K562 (cell line): ENCODE measurements around the gene SLC16A13. TPM values are rescaled to one million over a fixed set of nuclear protein-coding genes. Genes with fewer than 3 reads are reported as not detected.

Experiments
- ATAC-seq: fragments of 200-7000 bp; cut with Tn5 transposase; 3 replicates; pipeline ENCODE4 v1.9.1; 2020; ENCODE audit warnings: moderate library complexity
- BruUV-seq: library from RNA; stranded (reverse); fragments of 400-500 nt; replicated peaks from 2 replicates; lab custom pipeline; 2021; lab: Mats Ljungman, UMichigan
- CTCF ChIA-PET: fragments of 300-600 bp; formaldehyde crosslinking; extraction: SDS; loops from one replicate; lab custom pipeline; 2021; ENCODE audit warnings: low intra/inter-chr PET ratio; lab: Yijun Ruan, JAX
- POLR2A ChIA-PET: fragments of 300-600, 350-650 bp; sonication (Branson Sonifier 250); formaldehyde crosslinking; extraction: SDS; loops from one replicate; lab custom pipeline; 2021; ENCODE audit warnings: antibody characterized with exemption, inconsistent platforms; lab: Yijun Ruan, JAX
- DNase-seq, 4 experiments: peaks; one replicate each; pipeline versions ENCODE4 v3.0.0 to v3.0.0-alpha.2; 2011 to 2018; ENCODE audit warnings: low spot score in 3 of 4, mixed read lengths in 3 of 4; ENCODE audit errors: extremely low read depth in 1 of 4
- FAIRE-seq: peaks from 2 replicates; lab custom pipeline; 2011; peaks lifted over from hg19 to GRCh38; lab: Jason Lieb, UNC
- H2AFZ ChIP-seq: 2 replicates; pipeline ENCODE4 v1.6.0; 2011; ENCODE audit warnings: low read depth, low read length, control low read depth, inconsistent platforms
- H3K27ac ChIP-seq: fragments of 200-600 bp; 3 replicates; pipeline ENCODE4 v1.8.0; 2011; ENCODE audit warnings: low read depth, mild to moderate bottlenecking, control low read depth, inconsistent platforms, low read length, moderate library complexity, mixed read lengths; ENCODE audit errors: extremely low read depth
- H3K27me3 ChIP-seq, 2 experiments: fragments of 300-600 bp in 1 of 2; 2 replicates in 1 of 2; 3 replicates in 1 of 2; pipeline versions ENCODE4 v1.6.0 to v1.8.0; 2011; ENCODE audit warnings: inconsistent platforms in 2 of 2, low read length in 2 of 2, mild to moderate bottlenecking in 1 of 2, mixed read lengths in 1 of 2, moderate library complexity in 1 of 2; ENCODE audit not compliant: control insufficient read depth in 2 of 2, insufficient read depth in 2 of 2
- H3K36me3 ChIP-seq: fragments of 300-600 bp; 3 replicates; pipeline ENCODE4 v1.8.0; 2011; ENCODE audit warnings: mild to moderate bottlenecking, low read length, inconsistent platforms; ENCODE audit not compliant: control insufficient read depth, insufficient read depth
- H3K4me1 ChIP-seq, 2 experiments: fragments of 200-600 bp in 1 of 2; replicated peaks in 1 of 2; 2 replicates in 1 of 2; 3 replicates in 1 of 2; pipeline versions ENCODE4 v1.5.1 to v1.8.0; 2011; ENCODE audit warnings: inconsistent platforms in 2 of 2, low read length in 2 of 2, mild to moderate bottlenecking in 1 of 2, mixed read lengths in 1 of 2, moderate library complexity in 1 of 2; ENCODE audit not compliant: control insufficient read depth in 2 of 2, insufficient read depth in 2 of 2
- H3K4me2 ChIP-seq: 2 replicates; pipeline ENCODE4 v1.6.1; 2011; ENCODE audit warnings: low read length, control low read depth, inconsistent platforms, mixed read lengths; ENCODE audit not compliant: insufficient read depth
- H3K4me3 ChIP-seq: fragments of 200-600 bp; sonication (generic), shearing (Covaris generic); 2 replicates; pipeline ENCODE4 v1.5.1; 2016; ENCODE audit warnings: control low read depth, inconsistent platforms
- H3K79me2 ChIP-seq: fragments of 200-600 bp; 3 replicates; pipeline ENCODE4 v1.8.0; 2011; ENCODE audit warnings: low read length, inconsistent platforms; ENCODE audit not compliant: control insufficient read depth, insufficient read depth
- H3K9ac ChIP-seq, 2 experiments: 2 replicates each; pipeline versions ENCODE4 v1.6.0 to v1.6.1; 2011; ENCODE audit warnings: low read depth in 2 of 2, low read length in 2 of 2, control low read depth in 1 of 2, inconsistent platforms in 1 of 2, mild to moderate bottlenecking in 1 of 2, mixed read lengths in 1 of 2; ENCODE audit not compliant: insufficient read depth in 1 of 2
- H3K9me1 ChIP-seq: one replicate; pipeline ENCODE4 v1.6.0; 2011; ENCODE audit warnings: inconsistent platforms, mild to moderate bottlenecking, low read length, moderate library complexity; ENCODE audit not compliant: control insufficient read depth, insufficient read depth
- H3K9me3 ChIP-seq: replicated peaks from 2 replicates; pipeline ENCODE4 v1.5.1; 2011; ENCODE audit warnings: low read depth, low read length, inconsistent platforms; ENCODE audit not compliant: control insufficient read depth, insufficient read depth
- H4K20me1 ChIP-seq: replicated peaks from 2 replicates; pipeline ENCODE4 v1.6.1; 2011; ENCODE audit warnings: low read length, inconsistent platforms, mixed read lengths; ENCODE audit not compliant: control insufficient read depth, insufficient read depth
- ATF6 ChIP-seq: sonication (generic); formaldehyde crosslinking; IDR thresholded peaks from 2 replicates; pipeline ENCODE4 v1.4.0; 2020; ENCODE audit warnings: mild to moderate bottlenecking, missing genetic modification reagents
- ATF7 ChIP-seq: fragments of 450-650 bp; IDR thresholded peaks from 2 replicates; pipeline ENCODE4 v1.7.1; 2014; ENCODE audit warnings: mild to moderate bottlenecking, moderate library complexity
- CCNT2 ChIP-seq: IDR thresholded peaks from 2 replicates; pipeline ENCODE4 v1.6.1; 2011; ENCODE audit warnings: borderline replicate concordance, low read depth, mild to moderate bottlenecking, moderate library complexity, mixed read lengths, low read length; ENCODE audit not compliant: insufficient read length; ENCODE audit errors: extremely low read depth
- NRF1 ChIP-seq, 2 experiments: fragments of 450-650 bp; IDR thresholded peaks in 1 of 2; conservative IDR thresholded peaks in 1 of 2; 2 replicates each; pipeline ENCODE4 v1.6.1; 2014; ENCODE audit warnings: mild to moderate bottlenecking in 2 of 2
- PHF21A ChIP-seq: fragments of 450-650 bp; IDR thresholded peaks from 2 replicates; pipeline ENCODE4 v1.6.1; 2017; ENCODE audit warnings: low read depth, borderline replicate concordance
- RBFOX2 ChIP-seq: fragments of 200-400 bp; formaldehyde crosslinking; IDR thresholded peaks from 2 replicates; pipeline ENCODE4 v1.6.1; 2017; ENCODE audit warnings: low read depth, mild to moderate bottlenecking, low read length, moderate library complexity
- SMC3 ChIP-seq: conservative IDR thresholded peaks from 2 replicates; pipeline ENCODE4 v1.6.1; 2011; ENCODE audit warnings: low read depth, low read length, improper control_type of control experiment; ENCODE audit not compliant: insufficient read depth
- ZNF431 ChIP-seq: sonication (generic); formaldehyde crosslinking; IDR thresholded peaks from 2 replicates; pipeline ENCODE4 v1.8.0; 2022; ENCODE audit warnings: mild to moderate bottlenecking, missing genetic modification reagents
- ZNF436 ChIP-seq: fragments of 250-450, 450-650 bp; sonication (Bioruptor Pico); formaldehyde crosslinking; IDR thresholded peaks from 2 replicates; pipeline ENCODE4 v1.7.0; 2020; ENCODE audit warnings: mild to moderate bottlenecking
- WGBS: fragments of 100-300 bp; shearing (Covaris generic); methylation state at CpG from one replicate; pipeline ENCODE4 v1.1.6; 2016; ENCODE audit warnings: low coverage, mixed read lengths; ENCODE audit not compliant: insufficient coverage; ENCODE audit errors: missing lambda C conversion rate; 5-methylcytosine and 5-hydroxymethylcytosine counted together
- in situ Hi-C: fragments of 300-500 bp; cut with MboI; formaldehyde crosslinking; loops from 4 replicates; pipeline ENCODE4 v1.15.0; 2018; ENCODE audit warnings: inconsistent platforms, mixed read lengths
- intact Hi-C: fragments of 100-400 bp; cut with micrococcal nuclease; formaldehyde crosslinking; loops from 2 replicates; pipeline ENCODE4 v1.14.2; 2022
- polyA plus RNA-seq, 8 experiments: library from polyadenylated mRNA; depleted of rRNA in 4 of 8; stranded (reverse) in 5 of 8; unstranded in 3 of 8; fragments of >200 nt; fragmentation: Nextera tagmentation in 2 of 8; fragmentation: Illumina TruSeq in 1 of 8; extraction: Ambion mirVana in 2 of 8; extraction: Trizol in 1 of 8; gene quantifications; 2 replicates each; pipeline versions ENCODE4 v1.2.1 to v1.2.3, GENCODE V29; 2011 to 2014; ENCODE audit warnings: inconsistent platforms in 1 of 8, missing spikeins in 1 of 8
- total RNA-seq, 7 experiments: library from RNA; depleted of rRNA in 6 of 7; stranded (reverse); fragments of >200 nt in 6 of 7; fragmentation: Illumina TruSeq in 2 of 7; extraction: Trizol in 2 of 7; gene quantifications; 2 replicates each; pipeline versions ENCODE4 v1.2.1 to v1.2.3, GENCODE V29; 2011 to 2021; ENCODE audit warnings: low replicate concordance in 1 of 7
- TF ChIP-seq, protein P1 (sequence below), 2 experiments: fragments of 450-650 bp; conservative IDR thresholded peaks; 2 replicates each; pipeline ENCODE4 v1.6.1; 2017; ENCODE audit warnings: mild to moderate bottlenecking in 2 of 2, moderate library complexity in 2 of 2
- TF ChIP-seq, protein P2 (sequence below), 3 experiments: fragments of 200-800 bp in 1 of 3; fragments of 250-450 bp in 1 of 3; fragments of 450-650 bp in 1 of 3; sonication (Bioruptor Pico) in 1 of 3; sonication (Bioruptor generic) in 1 of 3; formaldehyde crosslinking in 1 of 3; IDR thresholded peaks; 2 replicates each; pipeline versions ENCODE4 v1.6.1 to v1.8.0; 2016 to 2022; ENCODE audit warnings: mild to moderate bottlenecking in 2 of 3, missing genetic modification characterization in 2 of 3, missing compliant biosample characterization in 1 of 3, moderate library complexity in 1 of 3

The SLC16A13 gene
- total and polyA plus RNA-seq, 9 of the 15 experiments (the other 6 are each of a cell fraction or from before 2014, with no cell fraction given) = 0.04 to 5.6 (median 0.87) TPM

GRCh38 chr17:7023576-7024401, 12.0 kb upstream of the SLC16A13 start:
- TSS peak; percentile 79 for BruUV-seq
- in situ Hi-C loops = no loop called here
- peaks cover 10% of the 10 kb centered on the region; the same call in 2 of the 3 replicates for H3K36me3 ChIP-seq
- TF ChIP-seq SMC3 = no peak
- peak; percentile 38; the same call in 1 of the 2 replicates for TF ChIP-seq ATF6 (CRISPR knock-in tag)
- TF ChIP-seq RBFOX2 = peak; percentile 52
- TF ChIP-seq, protein P1, sequence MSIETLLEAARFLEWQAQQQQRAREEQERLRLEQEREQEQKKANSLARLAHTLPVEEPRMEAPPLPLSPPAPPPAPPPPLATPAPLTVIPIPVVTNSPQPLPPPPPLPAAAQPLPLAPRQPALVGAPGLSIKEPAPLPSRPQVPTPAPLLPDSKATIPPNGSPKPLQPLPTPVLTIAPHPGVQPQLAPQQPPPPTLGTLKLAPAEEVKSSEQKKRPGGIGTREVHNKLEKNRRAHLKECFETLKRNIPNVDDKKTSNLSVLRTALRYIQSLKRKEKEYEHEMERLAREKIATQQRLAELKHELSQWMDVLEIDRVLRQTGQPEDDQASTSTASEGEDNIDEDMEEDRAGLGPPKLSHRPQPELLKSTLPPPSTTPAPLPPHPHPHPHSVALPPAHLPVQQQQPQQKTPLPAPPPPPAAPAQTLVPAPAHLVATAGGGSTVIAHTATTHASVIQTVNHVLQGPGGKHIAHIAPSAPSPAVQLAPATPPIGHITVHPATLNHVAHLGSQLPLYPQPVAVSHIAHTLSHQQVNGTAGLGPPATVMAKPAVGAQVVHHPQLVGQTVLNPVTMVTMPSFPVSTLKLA (conservative IDR thresholded peaks at IDR 0.05) = peak; percentile 51 to 74; a peak in 3 of 4 replicates
- TF ChIP-seq ATF7 = peak; percentile 69; the same call in 1 of the 2 replicates
- no peak for TF ChIP-seq PHF21A
- TF ChIP-seq, protein P2, sequence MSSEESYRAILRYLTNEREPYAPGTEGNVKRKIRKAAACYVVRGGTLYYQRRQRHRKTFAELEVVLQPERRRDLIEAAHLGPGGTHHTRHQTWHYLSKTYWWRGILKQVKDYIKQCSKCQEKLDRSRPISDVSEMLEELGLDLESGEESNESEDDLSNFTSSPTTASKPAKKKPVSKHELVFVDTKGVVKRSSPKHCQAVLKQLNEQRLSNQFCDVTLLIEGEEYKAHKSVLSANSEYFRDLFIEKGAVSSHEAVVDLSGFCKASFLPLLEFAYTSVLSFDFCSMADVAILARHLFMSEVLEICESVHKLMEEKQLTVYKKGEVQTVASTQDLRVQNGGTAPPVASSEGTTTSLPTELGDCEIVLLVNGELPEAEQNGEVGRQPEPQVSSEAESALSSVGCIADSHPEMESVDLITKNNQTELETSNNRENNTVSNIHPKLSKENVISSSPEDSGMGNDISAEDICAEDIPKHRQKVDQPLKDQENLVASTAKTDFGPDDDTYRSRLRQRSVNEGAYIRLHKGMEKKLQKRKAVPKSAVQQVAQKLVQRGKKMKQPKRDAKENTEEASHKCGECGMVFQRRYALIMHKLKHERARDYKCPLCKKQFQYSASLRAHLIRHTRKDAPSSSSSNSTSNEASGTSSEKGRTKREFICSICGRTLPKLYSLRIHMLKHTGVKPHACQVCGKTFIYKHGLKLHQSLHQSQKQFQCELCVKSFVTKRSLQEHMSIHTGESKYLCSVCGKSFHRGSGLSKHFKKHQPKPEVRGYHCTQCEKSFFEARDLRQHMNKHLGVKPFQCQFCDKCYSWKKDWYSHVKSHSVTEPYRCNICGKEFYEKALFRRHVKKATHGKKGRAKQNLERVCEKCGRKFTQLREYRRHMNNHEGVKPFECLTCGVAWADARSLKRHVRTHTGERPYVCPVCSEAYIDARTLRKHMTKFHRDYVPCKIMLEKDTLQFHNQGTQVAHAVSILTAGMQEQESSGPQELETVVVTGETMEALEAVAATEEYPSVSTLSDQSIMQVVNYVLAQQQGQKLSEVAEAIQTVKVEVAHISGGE (CRISPR knock-in tag; IDR thresholded peaks at IDR 0.05) = peak in 1 of 3 experiments; percentile 47; a peak in 1 of 6 replicates
- TF ChIP-seq NRF1 (conservative IDR thresholded peaks at IDR 0.05 in 1 of 2, IDR thresholded peaks at IDR 0.05 in 1 of 2) = peak; percentile 93 to 94
- no peak for TF ChIP-seq ZNF436 (CRISPR knock-in tag)
- TF ChIP-seq CCNT2 = no peak
- no peak for TF ChIP-seq ZNF431 (CRISPR knock-in tag)

More at GRCh38 chr17:7023576-7024401, 12.0 kb upstream of the SLC16A13 start:
- Histone ChIP-seq H3K27ac (peak overlapping the region; percentile 62), H3K9me3 (no peaks in the 10 kb centered on the region), H3K4me3 (peak overlapping the region; percentile 24), H3K9ac (peak overlapping the region; percentile 32 to 78), H4K20me1 (no peaks in the 10 kb centered on the region), H3K4me1 (peaks cover 27 to 56% of the 10 kb centered on the region in 2 experiments; a peak in 4 of 5 replicates), H3K9me1 (no peaks in the 10 kb centered on the region), H2AFZ (peak overlapping the region; percentile 85), H3K4me2 (peak overlapping the region; percentile 68), H3K79me2 (peaks cover 16% of the 10 kb centered on the region), H3K27me3 (no peaks in the 10 kb centered on the region)
- ATAC-seq (peak; percentile 90), DNase-seq (peak; percentile 86 to 95 (median 88)), FAIRE-seq (peak; percentile 90)
- POLR2A ChIA-PET = interaction anchor here (0.6 to 1.0 kb wide), 3 partner anchors 12 to 105 kb away, joined by 4 to 5 read pairs (median 4); partner anchors contain the start of gene SLC16A13
- intact Hi-C loops = loop anchor here (5.0 kb wide), 1 partner anchor 266 kb away; the partner anchor contains the start of gene XAF1
- CTCF ChIA-PET = interaction anchor here (2.0 kb wide), 1 partner anchor 180 kb away, joined by 4 read pairs; no protein-coding TSS in a partner anchor
- 36% methylated on average over 32 of the region's 51 CpGs for WGBS
